Vagina (tissue), 2 donors: ENCODE measurements around the gene JMJD7. TPM values are rescaled to one million over a fixed set of nuclear protein-coding genes. Genes with fewer than 3 reads are reported as not detected.

Experiments used
- DNase-seq, 2 donors: peaks; one replicate each; pipeline ENCODE4 v3.0.0-alpha.2; 2017; ENCODE audit errors: extremely low spot score in 2 of 2
- H3K27ac ChIP-seq: fragments of 200-600 bp; sonication (generic); one replicate; pipeline ENCODE4 v1.5.1; 2019
- H3K27me3 ChIP-seq: fragments of 200-600 bp; sonication (generic); one replicate; pipeline ENCODE4 v1.5.1; 2019
- H3K36me3 ChIP-seq, 2 donors: fragments of 200-600 bp; sonication (generic); one replicate each; pipeline ENCODE4 v1.5.1; 2017 to 2019
- H3K4me1 ChIP-seq: fragments of 200-600 bp; sonication (generic); one replicate; pipeline ENCODE4 v1.5.1; 2019
- H3K4me3 ChIP-seq, 2 donors: fragments of 200-600 bp; sonication (generic); 1 replicate in 1 of 2; 2 replicates in 1 of 2; pipeline ENCODE4 v1.5.1; 2016 to 2019
- H3K9me3 ChIP-seq: fragments of 200-600 bp; sonication (generic); one replicate; pipeline ENCODE4 v1.5.1; 2019
- CTCF ChIP-seq, 3 experiments: fragments of 450-650 bp in 2 of 3; fragments of 200-600 bp in 1 of 3; sonication (generic) in 1 of 3; IDR thresholded peaks; one replicate each; pipeline ENCODE4 v1.5.1; 2017 to 2019; ENCODE audit warnings: antibody characterized with exemption in 3 of 3, mild to moderate bottlenecking in 2 of 3, moderate library complexity in 2 of 3
- POLR2A ChIP-seq, 2 donors: fragments of 450-650 bp; IDR thresholded peaks; one replicate each; pipeline ENCODE4 v1.6.1; 2017; ENCODE audit warnings: antibody characterized with exemption in 2 of 2, mild to moderate bottlenecking in 2 of 2, moderate library complexity in 2 of 2
- POLR2AphosphoS5 ChIP-seq, 2 donors: sonication (generic); formaldehyde crosslinking; IDR thresholded peaks; one replicate each; pipeline ENCODE4 v1.9.0; 2017; ENCODE audit warnings: antibody characterized with exemption in 2 of 2, mild to moderate bottlenecking in 2 of 2, low read depth in 1 of 2; ENCODE audit not compliant: insufficient read depth in 1 of 2
- intact Hi-C: fragments of 100-400 bp; cut with DNase I; formaldehyde crosslinking; loops from one replicate; pipeline ENCODE4 v1.15.1; 2023
- total RNA-seq: library from RNA; depleted of rRNA; stranded (reverse); fragments of >200 nt; gene quantifications from one replicate; pipeline ENCODE4 v1.2.3, GENCODE V29; 2016

The JMJD7 gene
- total RNA-seq, 1 donor from 2014 or later = 26.3 TPM

- Histone ChIP-seq H3K4me3 (no peak overlapping the region), H3K4me1 (peaks cover 6% of the 10 kb centered on the region), H3K36me3 (peaks cover 0 to 42% of the 10 kb centered on the region in 2 donors), H3K27ac (no peak overlapping the region), H3K9me3 (no peaks in the 10 kb centered on the region), H3K27me3 (no peaks in the 10 kb centered on the region)
- intact Hi-C loops = loop anchor here (5.0 kb wide), 2 partner anchors 41 to 211 kb away; partner anchors contain the start of gene MAPKBP1
- DNase-seq = no peak
- TF ChIP-seq POLR2A (IDR thresholded peaks at IDR 0.05) = no peak
- TF ChIP-seq CTCF (IDR thresholded peaks at IDR 0.05) = no peak
- no peak for TF ChIP-seq POLR2AphosphoS5 (IDR thresholded peaks at IDR 0.05; ENCODE audit: insufficient read depth in 1 of 2, low read depth in 1 of 2)
Observed at GRCh38 chr15:41812820-41813375, 15.0 kb upstream of the JMJD7 start.

- TF ChIP-seq POLR2AphosphoS5 (IDR thresholded peaks at IDR 0.05; ENCODE audit: insufficient read depth in 1 of 2, low read depth in 1 of 2) (no peak), POLR2A (IDR thresholded peaks at IDR 0.05) (no peak), CTCF (IDR thresholded peaks at IDR 0.05) (no peak)
- DNase-seq = no peak
- H3K9me3 ChIP-seq = no peaks in the 10 kb centered on the region
- H3K4me1 ChIP-seq = peaks cover 6% of the 10 kb centered on the region
- H3K27ac ChIP-seq = no peak overlapping the region
- peaks cover 0 to 47% of the 10 kb centered on the region in 2 donors for H3K36me3 ChIP-seq
- H3K4me3 ChIP-seq = no peak overlapping the region
- H3K27me3 ChIP-seq = no peaks in the 10 kb centered on the region
- intact Hi-C loops = loop anchor here (5.0 kb wide), 2 partner anchors 41 to 211 kb away; partner anchors contain the start of gene MAPKBP1
Observed at GRCh38 chr15:41813426-41813825, 14.5 kb upstream of the JMJD7 start.

GRCh38 chr15:41814534-41814933 is 13.4 kb upstream of the JMJD7 start:
- TF ChIP-seq CTCF (IDR thresholded peaks at IDR 0.05) = no peak
- no peak for TF ChIP-seq POLR2A (IDR thresholded peaks at IDR 0.05)
- no peak for TF ChIP-seq POLR2AphosphoS5 (IDR thresholded peaks at IDR 0.05; ENCODE audit: insufficient read depth in 1 of 2, low read depth in 1 of 2)
- Histone ChIP-seq H3K4me3 (no peak overlapping the region), H3K27ac (no peak overlapping the region), H3K36me3 (peaks cover 0 to 57% of the 10 kb centered on the region in 2 donors), H3K27me3 (no peaks in the 10 kb centered on the region), H3K4me1 (peaks cover 6% of the 10 kb centered on the region), H3K9me3 (no peaks in the 10 kb centered on the region)
- no peak for DNase-seq
- intact Hi-C loops = loop anchor here (5.0 kb wide), 2 partner anchors 42 to 212 kb away; partner anchors contain the start of gene MAPKBP1

- Histone ChIP-seq H3K27me3 (no peaks in the 10 kb centered on the region), H3K9me3 (no peaks in the 10 kb centered on the region), H3K4me3 (no peak overlapping the region), H3K36me3 (peaks cover 0 to 74% of the 10 kb centered on the region in 2 donors), H3K27ac (no peak overlapping the region), H3K4me1 (no peaks in the 10 kb centered on the region)
- intact Hi-C loops = no loop called here
- TF ChIP-seq POLR2AphosphoS5 (IDR thresholded peaks at IDR 0.05; ENCODE audit: insufficient read depth in 1 of 2, low read depth in 1 of 2) (no peak), CTCF (IDR thresholded peaks at IDR 0.05) (no peak), POLR2A (IDR thresholded peaks at IDR 0.05) (no peak)
- no peak for DNase-seq
Observed at GRCh38 chr15:41816788-41817187, 11.1 kb upstream of the JMJD7 start.

GRCh38 chr15:41817327-41817726 is 10.6 kb upstream of the JMJD7 start:
- Histone ChIP-seq H3K27me3 (no peaks in the 10 kb centered on the region), H3K4me3 (no peak overlapping the region), H3K9me3 (no peaks in the 10 kb centered on the region), H3K27ac (no peak overlapping the region), H3K4me1 (no peaks in the 10 kb centered on the region), H3K36me3 (peaks cover 0 to 76% of the 10 kb centered on the region in 2 donors)
- no peak for DNase-seq
- TF ChIP-seq POLR2AphosphoS5 (IDR thresholded peaks at IDR 0.05; ENCODE audit: insufficient read depth in 1 of 2, low read depth in 1 of 2) = no peak
- TF ChIP-seq POLR2A (IDR thresholded peaks at IDR 0.05) = no peak
- TF ChIP-seq CTCF (IDR thresholded peaks at IDR 0.05) = no peak
- intact Hi-C loops = no loop called here
